Measurements from ENCODE around the gene PRDX5. TPM values are rescaled to one million over a fixed set of nuclear protein-coding genes. Genes with fewer than 3 reads are reported as not detected.
A peak's percentile ranks its signal among the peaks of the same experiment; 100 is the strongest.

PRDX5 gene
- total and polyA plus RNA-seq, 9 of the 15 experiments (the other 6 are each of a cell fraction or from before 2014, with no cell fraction given): 40.8 to 327 (median 204) TPM

GRCh38 chr11:64284962-64285884, 32.7 kb upstream of the PRDX5 start, which contains the start of gene GPR137 (continued):
- TF ChIP-seq ZBTB11 (CRISPR knock-in tag; IDR thresholded peaks at IDR 0.05): peak in 2 of 3 experiments; percentile 43 to 89; a peak in 3 of 6 replicates
- no peak for TF ChIP-seq FOXK2 (conservative IDR thresholded peaks at IDR 0.05 in 1 of 2, IDR thresholded peaks at IDR 0.05 in 1 of 2; ENCODE audit: low read depth in 2 of 2)
- no peak for TF ChIP-seq PHB2 (IDR thresholded peaks at IDR 0.05; ENCODE audit: low read depth)
- peak; percentile 35 for TF ChIP-seq E2F8 (IDR thresholded peaks at IDR 0.05; ENCODE audit: low read depth, partially characterized antibody)
- TF ChIP-seq RAD51 (IDR thresholded peaks at IDR 0.05; ENCODE audit: borderline replicate concordance, low read depth): no peak
- no peak for TF ChIP-seq NFXL1 (CRISPR knock-in tag; IDR thresholded peaks at IDR 0.05)
- TF ChIP-seq NRF1 (conservative IDR thresholded peaks at IDR 0.05 in 1 of 2, IDR thresholded peaks at IDR 0.05 in 1 of 2): peak; percentile 93 to 94
- TF ChIP-seq VEZF1 (CRISPR knock-in tag; IDR thresholded peaks at IDR 0.05): peak; percentile 76
- no peak for TF ChIP-seq MCM2 (IDR thresholded peaks at IDR 0.05; ENCODE audit: low read depth)
- TF ChIP-seq PTBP1 (IDR thresholded peaks at IDR 0.05; ENCODE audit: low read depth, low read length): peak; percentile 96
- peak; percentile 85 for TF ChIP-seq GABPA (tag; conservative IDR thresholded peaks at IDR 0.05; ENCODE audit: low read depth)
- 0 out of 2 replicates have a peak, but pooled peaks have one; percentile 32 for TF ChIP-seq ILF3 (IDR thresholded peaks at IDR 0.05; ENCODE audit: borderline replicate concordance)
- TF ChIP-seq KAT7 (CRISPR knock-in tag; IDR thresholded peaks at IDR 0.05; ENCODE audit: borderline replicate concordance): no peak; the same call in 1 of the 2 replicates
- TF ChIP-seq HOXB6 (CRISPR knock-in tag; IDR thresholded peaks at IDR 0.05; ENCODE audit: borderline replicate concordance): no peak
- TF ChIP-seq KLF1 (tag; IDR thresholded peaks at IDR 0.05): 0 out of 2 replicates have a peak, but pooled peaks have one; percentile 10
- no peak for TF ChIP-seq ATF1 (CRISPR knock-in tag; IDR thresholded peaks at IDR 0.05)
- TF ChIP-seq ATF1 (tag; IDR thresholded peaks at IDR 0.05): no peak; the same call in 1 of the 2 replicates
- peak; percentile 62; the same call in 1 of the 2 replicates for TF ChIP-seq MTA3 (IDR thresholded peaks at IDR 0.05; ENCODE audit: borderline replicate concordance)
- TF ChIP-seq CREB1 (IDR thresholded peaks at IDR 0.05): 0 out of 2 replicates have a peak, but pooled peaks have one; percentile 9
- no peak; the same call in 1 of the 2 replicates for TF ChIP-seq CREB1 (CRISPR knock-in tag; IDR thresholded peaks at IDR 0.05)
